HEK293 (cell line): ENCODE measurements around the gene SHC3.

ENCODE experiments used
- CTCF ChIP-seq: fragments of 450-650 bp; formaldehyde crosslinking; IDR thresholded peaks from 2 replicates; pipeline ENCODE4 v1.5.1; 2016; ENCODE audit warnings: missing biosample characterization, missing genetic modification characterization
- PATZ1 ChIP-seq: fragments of 450-650 bp; formaldehyde crosslinking; IDR thresholded peaks from 2 replicates; pipeline ENCODE4 v1.5.1; 2016; ENCODE audit warnings: missing biosample characterization, missing genetic modification characterization
- PRDM10 ChIP-seq: fragments of 450-650 bp; formaldehyde crosslinking; IDR thresholded peaks from 2 replicates; pipeline ENCODE4 v1.5.1; 2016; ENCODE audit warnings: missing biosample characterization, missing genetic modification characterization
- REST ChIP-seq: fragments of 450-650 bp; formaldehyde crosslinking; IDR thresholded peaks from 2 replicates; pipeline ENCODE4 v1.5.1; 2016; ENCODE audit warnings: missing biosample characterization, missing genetic modification characterization
- SP2 ChIP-seq: fragments of 450-650 bp; formaldehyde crosslinking; IDR thresholded peaks from 2 replicates; pipeline ENCODE4 v1.5.1; 2016; ENCODE audit warnings: missing biosample characterization, missing genetic modification characterization
- ZBTB44 ChIP-seq: fragments of 450-650 bp; IDR thresholded peaks from 2 replicates; pipeline ENCODE4 v1.5.1; 2018; ENCODE audit warnings: missing biosample characterization, mild to moderate bottlenecking, missing genetic modification characterization
- ZNF175 ChIP-seq: fragments of 450-650 bp; formaldehyde crosslinking; IDR thresholded peaks from 2 replicates; pipeline ENCODE4 v1.5.1; 2016; ENCODE audit warnings: missing biosample characterization, missing genetic modification characterization
- ZNF274 ChIP-seq, 2 experiments: fragments of 200-500 bp in 1 of 2; fragments of 450-650 bp in 1 of 2; sonication (Bioruptor generic) in 1 of 2; formaldehyde crosslinking in 1 of 2; IDR thresholded peaks; 2 replicates each; pipeline versions ENCODE4 v1.5.1 to v1.6.1; 2014 to 2016; ENCODE audit warnings: borderline replicate concordance in 1 of 2, inconsistent platforms in 1 of 2, low read length in 1 of 2, missing biosample characterization in 1 of 2, missing genetic modification characterization in 1 of 2
- ZNF292 ChIP-seq: fragments of 450-650 bp; formaldehyde crosslinking; IDR thresholded peaks from 2 replicates; pipeline ENCODE4 v1.5.1; 2016; ENCODE audit warnings: low read depth, missing biosample characterization, missing genetic modification characterization, borderline replicate concordance
- ZNF558 ChIP-seq: fragments of 450-650 bp; formaldehyde crosslinking; IDR thresholded peaks from 2 replicates; pipeline ENCODE4 v1.5.1; 2016; ENCODE audit warnings: missing biosample characterization, missing genetic modification characterization
- ZNF626 ChIP-seq: fragments of 450-650 bp; sonication (Bioruptor Pico); formaldehyde crosslinking; IDR thresholded peaks from 2 replicates; pipeline ENCODE4 v1.5.1; 2018; ENCODE audit warnings: missing biosample characterization, missing genetic modification characterization, inconsistent platforms
- ZNF768 ChIP-seq: fragments of 450-650 bp; formaldehyde crosslinking; IDR thresholded peaks from 2 replicates; pipeline ENCODE4 v1.5.1; 2018; ENCODE audit warnings: missing biosample characterization, mild to moderate bottlenecking, missing genetic modification characterization
- ZNF837 ChIP-seq: fragments of 450-650 bp; formaldehyde crosslinking; IDR thresholded peaks from 2 replicates; pipeline ENCODE4 v1.5.1; 2016; ENCODE audit warnings: missing biosample characterization, missing genetic modification characterization

GRCh38 chr9:89166852-89167251, 11.8 kb downstream of the SHC3 start:
- no peak for TF ChIP-seq ZNF626 (tag by site-specific recombination)
- no peak for TF ChIP-seq ZNF768 (tag by site-specific recombination)
- TF ChIP-seq ZNF558 (tag by site-specific recombination): no peak
- no peak for TF ChIP-seq ZBTB44
- no peak for TF ChIP-seq ZNF837 (tag by site-specific recombination)
- no peak for TF ChIP-seq PATZ1 (tag by site-specific recombination)
- no peak for TF ChIP-seq SP2
- TF ChIP-seq REST (tag by site-specific recombination): no peak
- TF ChIP-seq CTCF (tag by site-specific recombination): no peak
- TF ChIP-seq ZNF274 (IDR thresholded peaks at IDR 0.05; ENCODE audit: low read length): no peak
- TF ChIP-seq ZNF274 (tag by site-specific recombination; IDR thresholded peaks at IDR 0.05; ENCODE audit: borderline replicate concordance): no peak
- TF ChIP-seq ZNF292 (tag by site-specific recombination): no peak
- TF ChIP-seq PRDM10 (tag by site-specific recombination): no peak
- TF ChIP-seq ZNF175: no peak
